GM12878 (cell line): ENCODE data around the gene MCOLN3. TPM values are rescaled to one million over a fixed set of nuclear protein-coding genes. Genes with fewer than 3 reads are reported as not detected.
A peak's percentile ranks its signal among the peaks of the same experiment; 100 is the strongest.

Experiments used
- ATAC-seq: fragments of 200-7000 bp; cut with Tn5 transposase; 3 replicates; pipeline ENCODE4 v1.9.1; 2020; ENCODE audit warnings: mild to moderate bottlenecking, moderate library complexity
- BruUV-seq: library from RNA; stranded (reverse); fragments of 400-500 nt; replicated peaks from 2 replicates; lab custom pipeline; 2021; lab: Mats Ljungman, UMichigan
- CTCF ChIA-PET: fragments of 300-600 bp; sonication (Branson Sonifier 250); formaldehyde crosslinking; extraction: SDS; loops from one replicate; lab custom pipeline; 2021; ENCODE audit warnings: inconsistent platforms; lab: Yijun Ruan, JAX
- POLR2A ChIA-PET: fragments of 350-600 bp; formaldehyde crosslinking; extraction: SDS; loops from one replicate; lab custom pipeline; 2021; ENCODE audit warnings: inconsistent platforms; lab: Charles Lee
- RAD21 ChIA-PET: fragments of 300-600 bp; sonication (Branson Sonifier 250); formaldehyde crosslinking; loops from one replicate; lab custom pipeline; 2023; ENCODE audit warnings: antibody characterized with exemption; ENCODE audit not compliant: unreplicated experiment; lab: Charles Lee
- SMC1A ChIA-PET: fragments of 300-600 bp; sonication (Branson Sonifier 250); formaldehyde crosslinking; loops from one replicate; lab custom pipeline; 2023; ENCODE audit not compliant: unreplicated experiment, uncharacterized antibody; lab: Charles Lee
- DNase-seq: peaks from one replicate; pipeline ENCODE4 v3.0.0-alpha.2; 2011; ENCODE audit warnings: low read depth, low spot score
- FAIRE-seq: peaks from 3 replicates; lab custom pipeline; 2011; peaks lifted over from hg19 to GRCh38; lab: Jason Lieb, UNC
- H2AFZ ChIP-seq: 2 replicates; pipeline ENCODE4 v1.6.0; 2011; ENCODE audit warnings: low read depth, low read length, control low read depth; ENCODE audit not compliant: control insufficient read depth
- H3K27ac ChIP-seq: 2 replicates; pipeline ENCODE4 v1.5.1; 2011; ENCODE audit warnings: control low read depth; ENCODE audit not compliant: control insufficient read depth, insufficient read depth
- H3K27me3 ChIP-seq, 2 experiments: replicated peaks in 1 of 2; 2 replicates each; pipeline versions ENCODE4 v1.6.0 to v1.6.1; 2011; ENCODE audit warnings: low read length in 1 of 2; ENCODE audit not compliant: control insufficient read depth in 2 of 2, insufficient read depth in 2 of 2
- H3K36me3 ChIP-seq, 2 experiments: 2 replicates each; pipeline ENCODE4 v1.5.1; 2011; ENCODE audit warnings: low read length in 1 of 2; ENCODE audit not compliant: control insufficient read depth in 2 of 2, insufficient read depth in 2 of 2
- H3K4me1 ChIP-seq: 2 replicates; pipeline ENCODE4 v1.6.1; 2011; ENCODE audit warnings: mild to moderate bottlenecking, low read length, moderate library complexity, mixed read lengths; ENCODE audit not compliant: control insufficient read depth, insufficient read depth
- H3K4me2 ChIP-seq: 2 replicates; pipeline ENCODE4 v1.6.0; 2011; ENCODE audit warnings: control low read depth; ENCODE audit not compliant: control insufficient read depth, insufficient read depth
- H3K4me3 ChIP-seq: fragments of 200-600 bp; sonication (generic); 2 replicates; pipeline ENCODE4 v1.5.1; 2016
- H3K79me2 ChIP-seq: 2 replicates; pipeline ENCODE4 v1.6.0; 2011; ENCODE audit warnings: low read length; ENCODE audit not compliant: control insufficient read depth, insufficient read depth
- H3K9ac ChIP-seq: 2 replicates; pipeline ENCODE4 v1.8.0; 2011; ENCODE audit warnings: low read length, control low read depth, mixed read lengths; ENCODE audit not compliant: control insufficient read depth, insufficient read depth
- H3K9me3 ChIP-seq: replicated peaks from 3 replicates; pipeline ENCODE4 v1.5.1; 2011; ENCODE audit warnings: mild to moderate bottlenecking, low read length; ENCODE audit not compliant: control insufficient read depth, insufficient read depth
- H4K20me1 ChIP-seq: 2 replicates; pipeline ENCODE4 v1.6.0; 2011; ENCODE audit not compliant: control insufficient read depth, insufficient read depth
- BCL11A ChIP-seq: IDR thresholded peaks from 2 replicates; pipeline ENCODE4 v1.6.1; 2011; ENCODE audit warnings: low read depth, low read length
- CBX5 ChIP-seq: sonication (generic); IDR thresholded peaks from 2 replicates; pipeline ENCODE4 v1.6.1; 2016; ENCODE audit warnings: low read depth, moderate library complexity, mild to moderate bottlenecking, inconsistent platforms
- EGR1 ChIP-seq, 2 experiments: IDR thresholded peaks; 1 replicate in 1 of 2; 2 replicates in 1 of 2; pipeline ENCODE4 v1.6.1; 2011 to 2012; ENCODE audit warnings: low read depth in 2 of 2, low read length in 2 of 2, borderline replicate concordance in 1 of 2, mild to moderate bottlenecking in 1 of 2, moderate library complexity in 1 of 2
- HDAC2 ChIP-seq: fragments of 200-600 bp; sonication (generic); IDR thresholded peaks from 2 replicates; pipeline ENCODE4 v1.6.1; 2017
- IKZF1 ChIP-seq: fragments of 450-650 bp; conservative IDR thresholded peaks from 2 replicates; pipeline ENCODE4 v1.6.1; 2017; ENCODE audit warnings: antibody characterized with exemption, mild to moderate bottlenecking
- KDM1A ChIP-seq: fragments of 200-600 bp; sonication (generic); IDR thresholded peaks from 2 replicates; pipeline ENCODE4 v1.6.1; 2016; ENCODE audit warnings: borderline replicate concordance
- MEF2B ChIP-seq: fragments of 450-650 bp; IDR thresholded peaks from 2 replicates; pipeline ENCODE4 v1.6.1; 2018; ENCODE audit warnings: mild to moderate bottlenecking, moderate library complexity; ENCODE audit not compliant: partially characterized antibody, poor library complexity, severe bottlenecking
- NFYB ChIP-seq: IDR thresholded peaks from 2 replicates; pipeline ENCODE4 v1.6.1; 2011; ENCODE audit warnings: low read depth, mild to moderate bottlenecking, low read length, improper control_type of control experiment, moderate library complexity; ENCODE audit not compliant: insufficient read depth
- PAX8 ChIP-seq: fragments of 450-650 bp; IDR thresholded peaks from 2 replicates; pipeline ENCODE4 v1.6.1; 2017; ENCODE audit warnings: mild to moderate bottlenecking, moderate library complexity
- POLR2A ChIP-seq: IDR thresholded peaks from 2 replicates; pipeline ENCODE4 v1.6.1; 2011; ENCODE audit warnings: low read depth, mild to moderate bottlenecking, low read length
- POLR2AphosphoS2 ChIP-seq: IDR thresholded peaks from 2 replicates; pipeline ENCODE4 v1.6.1; 2011; ENCODE audit warnings: low read depth, mild to moderate bottlenecking, low read length, improper control_type of control experiment, moderate library complexity
- POLR2AphosphoS5 ChIP-seq: IDR thresholded peaks from 2 replicates; pipeline ENCODE4 v1.6.1; 2011; ENCODE audit warnings: mild to moderate bottlenecking, low read length, inconsistent platforms
- RAD21 ChIP-seq: IDR thresholded peaks from 2 replicates; pipeline ENCODE4 v1.6.1; 2011; ENCODE audit warnings: mild to moderate bottlenecking, low read depth, low read length, moderate library complexity; ENCODE audit not compliant: insufficient read depth
- RAD51 ChIP-seq: fragments of 450-650 bp; IDR thresholded peaks from 2 replicates; pipeline ENCODE4 v1.6.1; 2016; ENCODE audit warnings: moderate library complexity, mild to moderate bottlenecking, inconsistent platforms
- RUNX3 ChIP-seq: IDR thresholded peaks from 2 replicates; pipeline ENCODE4 v1.6.1; 2012; ENCODE audit warnings: low read length, inconsistent platforms
- SMARCA5 ChIP-seq: fragments of 450-650 bp; IDR thresholded peaks from 2 replicates; pipeline ENCODE4 v1.6.1; 2017; ENCODE audit warnings: mild to moderate bottlenecking
- SMC3 ChIP-seq: IDR thresholded peaks from 2 replicates; pipeline ENCODE4 v1.6.1; 2011; ENCODE audit warnings: low read length, improper control_type of control experiment, borderline replicate concordance
- SREBF1 ChIP-seq: IDR thresholded peaks from 2 replicates; pipeline ENCODE4 v1.6.1; 2012; ENCODE audit warnings: mild to moderate bottlenecking, low read length
- SREBF2 ChIP-seq: IDR thresholded peaks from 2 replicates; pipeline ENCODE4 v1.6.1; 2012; ENCODE audit warnings: mild to moderate bottlenecking, low read length
- SRF ChIP-seq, 2 experiments: IDR thresholded peaks; 2 replicates each; pipeline ENCODE4 v1.6.1; 2011; ENCODE audit warnings: low read depth in 2 of 2, low read length in 2 of 2, mild to moderate bottlenecking in 1 of 2, moderate library complexity in 1 of 2
- YY1 ChIP-seq: IDR thresholded peaks from 2 replicates; pipeline ENCODE4 v1.6.1; 2011; ENCODE audit warnings: low read depth, mild to moderate bottlenecking, low read length
- WGBS: methylation state at CpG from one replicate; pipeline ENCODE4 v1.1.6; 2016; ENCODE audit warnings: low lambda C conversion rate; ENCODE audit not compliant: insufficient replicate concordance, insufficient coverage; ENCODE audit errors: missing lambda C conversion rate; 5-methylcytosine and 5-hydroxymethylcytosine counted together
- in situ Hi-C: fragments of 300-500 bp; cut with MboI; formaldehyde crosslinking; loops from 9 replicates; pipeline ENCODE4 v1.14.3; 2018; ENCODE audit warnings: mixed read lengths
- intact Hi-C: fragments of 100-400 bp; cut with micrococcal nuclease; formaldehyde crosslinking; loops from one replicate; pipeline ENCODE4 v1.14.2; 2022; ENCODE audit not compliant: unreplicated experiment
- polyA plus RNA-seq, 11 experiments: library from polyadenylated mRNA; depleted of rRNA in 4 of 11; unstranded in 6 of 11; stranded (reverse) in 5 of 11; fragments of >200 nt; fragmentation: Nextera tagmentation in 4 of 11; fragmentation: Illumina TruSeq in 1 of 11; extraction: Ambion mirVana in 4 of 11; extraction: Trizol in 1 of 11; gene quantifications; 1 replicate in 1 of 11; 2 replicates in 10 of 11; pipeline versions ENCODE4 v1.2.1 to v1.2.3, GENCODE V29; 2011 to 2016; ENCODE audit warnings: inconsistent platforms in 2 of 11, missing spikeins in 2 of 11, low read depth in 1 of 11
- total RNA-seq, 4 experiments: library from RNA; depleted of rRNA in 3 of 4; stranded (reverse); fragments of >200 nt in 3 of 4; fragmentation: Illumina TruSeq in 1 of 4; extraction: Trizol in 1 of 4; gene quantifications; 2 replicates each; pipeline versions ENCODE4 v1.2.1 to v1.2.3, GENCODE V29; 2013 to 2021
- TF ChIP-seq, protein P1 (sequence below): fragments of 450-650 bp; IDR thresholded peaks from 2 replicates; pipeline ENCODE4 v1.6.1; 2016; ENCODE audit warnings: mild to moderate bottlenecking
- TF ChIP-seq, protein P2 (sequence below): fragments of 450-650 bp; IDR thresholded peaks from 2 replicates; pipeline ENCODE4 v1.6.1; 2017; ENCODE audit warnings: low read depth, mild to moderate bottlenecking, moderate library complexity

Gene MCOLN3
- total and polyA plus RNA-seq, 10 of the 15 experiments (the other 5 are each of a cell fraction or from before 2014, with no cell fraction given) = 0.48 to 7.4 (median 3.8) TPM

DNA sequence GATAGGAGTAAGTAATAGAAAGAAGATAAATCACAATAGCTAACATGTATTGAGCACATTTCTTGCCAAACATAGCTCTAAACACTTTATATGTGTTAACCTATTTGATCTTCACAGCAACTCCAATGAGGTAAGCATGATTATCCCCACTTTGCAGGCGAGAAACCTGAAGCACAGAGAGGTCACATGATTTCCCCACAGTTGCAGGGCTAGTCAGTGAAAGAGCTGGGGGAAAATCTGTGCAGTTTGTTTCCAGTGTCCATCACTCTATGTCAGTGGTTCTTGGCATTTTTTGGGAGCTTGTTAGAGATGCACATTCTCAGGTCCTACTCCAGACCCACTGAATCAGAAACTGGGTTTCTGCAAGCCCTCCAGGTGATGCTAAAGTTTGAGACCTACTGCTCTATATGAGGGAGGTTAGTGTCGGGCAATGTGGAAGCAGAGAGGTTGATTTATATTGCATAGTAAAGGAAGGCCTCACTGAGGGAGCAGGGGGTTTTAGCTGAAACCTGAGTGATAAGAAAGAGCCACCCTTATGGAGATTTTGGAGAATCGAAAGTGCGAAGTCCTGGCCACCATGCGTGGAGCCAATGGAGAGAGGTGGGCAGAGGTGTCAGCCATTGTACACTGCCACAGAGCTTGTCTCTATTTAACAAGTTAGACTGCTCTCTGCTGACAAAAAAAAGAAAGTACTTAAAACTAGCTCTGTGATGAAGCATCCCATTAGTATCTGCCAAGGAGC is 20.9 kb downstream of the MCOLN3 start:
- ChIA-PET POLR2A (interaction anchor here (0.6 to 2.1 kb wide), 6 partner anchors 8 to 83 kb away, joined by 3 to 18 read pairs (median 4); no protein-coding TSS in a partner anchor), SMC1A (interaction anchor here (0.7 to 7.7 kb wide), 31 partner anchors 9 to 373 kb away, joined by 3 to 214 read pairs (median 6); partner anchors contain the start of genes BCL10 and MCOLN2), RAD21 (interaction anchor here (1.0 to 4.3 kb wide), 30 partner anchors 8 to 245 kb away, joined by 3 to 209 read pairs (median 6); partner anchors contain the start of genes C1orf52 and MCOLN2), CTCF (interaction anchor here (0.6 to 10.5 kb wide), 45 partner anchors 9 to 302 kb away, joined by 3 to 319 read pairs (median 5); partner anchors contain the start of genes C1orf52 and MCOLN2)
- WGBS = 93% methylated on average over 5 of the region's 5 CpGs
- no peaks in the 10 kb centered on the region for H3K4me1 ChIP-seq
- BruUV-seq = no TSS peak
- H3K4me3 ChIP-seq = no peak overlapping the region
- DNase-seq (no peak), ATAC-seq (peak; percentile 96), FAIRE-seq (peak; percentile 78)
- no peaks in the 10 kb centered on the region for H3K9me3 ChIP-seq
- H3K9ac ChIP-seq = no peak overlapping the region
- no peaks in the 10 kb centered on the region for H3K27me3 ChIP-seq
- H3K36me3 ChIP-seq = no peaks in the 10 kb centered on the region
- H2AFZ ChIP-seq = peak overlapping the region; percentile 47
- intact Hi-C loops (loop anchor here (1.0 to 10.0 kb wide), 3 partner anchors 31 to 243 kb away; partner anchors contain the start of gene MCOLN2), in situ Hi-C loops (loop anchor here (5.0 kb wide), 1 partner anchor 80 kb away; no protein-coding TSS in a partner anchor)
- H4K20me1 ChIP-seq = no peaks in the 10 kb centered on the region
- H3K27ac ChIP-seq = no peak overlapping the region
- no peaks in the 10 kb centered on the region for H3K79me2 ChIP-seq
- H3K4me2 ChIP-seq = no peak overlapping the region
- TF ChIP-seq HDAC2 = no peak
- no peak for TF ChIP-seq NFYB
- TF ChIP-seq KDM1A = no peak
- TF ChIP-seq SREBF2 = no peak
- TF ChIP-seq PAX8 = no peak
- TF ChIP-seq SRF (IDR thresholded peaks at IDR 0.05; ENCODE audit: low read depth in 2 of 2, low read length in 2 of 2) = no peak
- TF ChIP-seq, protein P1, sequence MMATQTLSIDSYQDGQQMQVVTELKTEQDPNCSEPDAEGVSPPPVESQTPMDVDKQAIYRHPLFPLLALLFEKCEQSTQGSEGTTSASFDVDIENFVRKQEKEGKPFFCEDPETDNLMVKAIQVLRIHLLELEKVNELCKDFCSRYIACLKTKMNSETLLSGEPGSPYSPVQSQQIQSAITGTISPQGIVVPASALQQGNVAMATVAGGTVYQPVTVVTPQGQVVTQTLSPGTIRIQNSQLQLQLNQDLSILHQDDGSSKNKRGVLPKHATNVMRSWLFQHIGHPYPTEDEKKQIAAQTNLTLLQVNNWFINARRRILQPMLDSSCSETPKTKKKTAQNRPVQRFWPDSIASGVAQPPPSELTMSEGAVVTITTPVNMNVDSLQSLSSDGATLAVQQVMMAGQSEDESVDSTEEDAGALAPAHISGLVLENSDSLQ = 0 out of 2 replicates have a peak, but pooled peaks have one; percentile 4
- TF ChIP-seq SMC3 = peak; percentile 83; the same call in 1 of the 2 replicates
- TF ChIP-seq SREBF1 = no peak
- peak; percentile 77; the same call in 1 of the 2 replicates for TF ChIP-seq RAD51
- TF ChIP-seq YY1 = peak; percentile 93
- TF ChIP-seq RUNX3 = no peak
- no peak for TF ChIP-seq MEF2B
- TF ChIP-seq POLR2AphosphoS5 = no peak
- peak; percentile 64 for TF ChIP-seq IKZF1
- no peak for TF ChIP-seq POLR2A
- peak; percentile 72 for TF ChIP-seq RAD21
- no peak for TF ChIP-seq EGR1 (IDR thresholded peaks at IDR 0.05; ENCODE audit: borderline replicate concordance in 1 of 2, low read depth in 2 of 2, low read length in 2 of 2)
- no peak for TF ChIP-seq POLR2AphosphoS2
- TF ChIP-seq BCL11A = no peak
- TF ChIP-seq SMARCA5 = peak; percentile 40; the same call in 1 of the 2 replicates
- TF ChIP-seq, protein P2, sequence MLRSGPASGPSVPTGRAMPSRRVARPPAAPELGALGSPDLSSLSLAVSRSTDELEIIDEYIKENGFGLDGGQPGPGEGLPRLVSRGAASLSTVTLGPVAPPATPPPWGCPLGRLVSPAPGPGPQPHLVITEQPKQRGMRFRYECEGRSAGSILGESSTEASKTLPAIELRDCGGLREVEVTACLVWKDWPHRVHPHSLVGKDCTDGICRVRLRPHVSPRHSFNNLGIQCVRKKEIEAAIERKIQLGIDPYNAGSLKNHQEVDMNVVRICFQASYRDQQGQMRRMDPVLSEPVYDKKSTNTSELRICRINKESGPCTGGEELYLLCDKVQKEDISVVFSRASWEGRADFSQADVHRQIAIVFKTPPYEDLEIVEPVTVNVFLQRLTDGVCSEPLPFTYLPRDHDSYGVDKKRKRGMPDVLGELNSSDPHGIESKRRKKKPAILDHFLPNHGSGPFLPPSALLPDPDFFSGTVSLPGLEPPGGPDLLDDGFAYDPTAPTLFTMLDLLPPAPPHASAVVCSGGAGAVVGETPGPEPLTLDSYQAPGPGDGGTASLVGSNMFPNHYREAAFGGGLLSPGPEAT = 0 out of 2 replicates have a peak, but pooled peaks have one; percentile 33
- no peak for TF ChIP-seq CBX5
